Kidney (tissue), 14 donors: Measurements from ENCODE around the gene ZNF554. TPM values are rescaled to one million over a fixed set of nuclear protein-coding genes. Genes with fewer than 3 reads are reported as not detected.

Experiments used
- DNase-seq, 5 donors: peaks; one replicate each; pipeline ENCODE4 v3.0.0-alpha.2; 2013 to 2020
- FAIRE-seq: peaks from 2 replicates; lab custom pipeline; 2012; peaks lifted over from hg19 to GRCh38; lab: Jason Lieb, UNC
- H3K27ac ChIP-seq, 2 donors: one replicate each; pipeline ENCODE4 v1.7.0; 2013; ENCODE audit warnings: low read depth in 2 of 2, low read length in 2 of 2, inconsistent platforms in 1 of 2
- H3K27me3 ChIP-seq: one replicate; pipeline ENCODE4 v1.7.1; 2013; ENCODE audit warnings: low read length, inconsistent platforms; ENCODE audit not compliant: control insufficient read depth, insufficient read depth
- H3K36me3 ChIP-seq, 3 donors: one replicate each; pipeline versions ENCODE4 v1.7.0 to v1.7.1; 2013; ENCODE audit warnings: low read length in 3 of 3, control low read depth in 1 of 3, inconsistent platforms in 1 of 3; ENCODE audit not compliant: insufficient read depth in 3 of 3, control insufficient read depth in 2 of 3
- H3K4me1 ChIP-seq, 3 donors: one replicate each; pipeline versions ENCODE4 v1.7.0 to v1.7.1; 2013; ENCODE audit warnings: low read length in 3 of 3, inconsistent platforms in 1 of 3, low read depth in 1 of 3; ENCODE audit not compliant: control insufficient read depth in 2 of 3, insufficient read depth in 2 of 3
- H3K4me3 ChIP-seq, 3 donors: one replicate each; pipeline versions ENCODE4 v1.7.0 to v1.8.1; 2013; ENCODE audit warnings: low read length in 3 of 3, control low read depth in 1 of 3, inconsistent platforms in 1 of 3
- H3K9ac ChIP-seq, 3 donors: one replicate each; pipeline versions ENCODE4 v1.7.0 to v1.7.1; 2013; ENCODE audit warnings: low read length in 3 of 3, control low read depth in 1 of 3, inconsistent platforms in 1 of 3
- H3K9me3 ChIP-seq, 3 donors: one replicate each; pipeline versions ENCODE4 v1.7.0 to v1.7.1; 2013; ENCODE audit warnings: low read length in 3 of 3, control low read depth in 1 of 3, inconsistent platforms in 1 of 3; ENCODE audit not compliant: control insufficient read depth in 2 of 3, insufficient read depth in 1 of 3
- intact Hi-C: fragments of 100-400 bp; cut with DNase I; formaldehyde crosslinking; loops from one replicate; pipeline ENCODE4 v1.11.1; 2022
- polyA plus RNA-seq: library from polyadenylated mRNA; stranded (reverse); fragments of 350-450 nt; fragmentation: Illumina TruSeq; extraction: RNeasy Lipid Tissue Mini Kit (QIAGEN cat#74804); gene quantifications from one replicate; pipeline ENCODE4 v1.2.3, GENCODE V29; 2014; ENCODE audit warnings: low read depth, low replicate concordance; ENCODE audit not compliant: insufficient read depth
- total RNA-seq: library from RNA; stranded (reverse); fragmentation: NEBNext Ultra II Directional; extraction: Animal tissue kit (Norgen Biotek cat#: 25700); gene quantifications from one replicate; pipeline ENCODE4 v1.2.1, GENCODE V29; 2021
- TF ChIP-seq, protein P1 (sequence below): IDR thresholded peaks from 3 replicates; pipeline ENCODE4 v1.5.1; 2012; ENCODE audit warnings: mild to moderate bottlenecking, moderate library complexity, borderline replicate concordance; ENCODE audit not compliant: insufficient read depth; ENCODE audit errors: extremely low read depth
- donor health status: control.
- donor health status: control.
- donor health status: control.
- donor health status: control.
- donor health status: control.
- donor health status: DM: yes; HTN: yes; CAD: no.
- donor health status: Normal renal cell carcinoma (clear cell type).

ZNF554 gene
- total and polyA plus RNA-seq, 2 donors from 2014 or later: 3.6 to 6.9 TPM

DNA sequence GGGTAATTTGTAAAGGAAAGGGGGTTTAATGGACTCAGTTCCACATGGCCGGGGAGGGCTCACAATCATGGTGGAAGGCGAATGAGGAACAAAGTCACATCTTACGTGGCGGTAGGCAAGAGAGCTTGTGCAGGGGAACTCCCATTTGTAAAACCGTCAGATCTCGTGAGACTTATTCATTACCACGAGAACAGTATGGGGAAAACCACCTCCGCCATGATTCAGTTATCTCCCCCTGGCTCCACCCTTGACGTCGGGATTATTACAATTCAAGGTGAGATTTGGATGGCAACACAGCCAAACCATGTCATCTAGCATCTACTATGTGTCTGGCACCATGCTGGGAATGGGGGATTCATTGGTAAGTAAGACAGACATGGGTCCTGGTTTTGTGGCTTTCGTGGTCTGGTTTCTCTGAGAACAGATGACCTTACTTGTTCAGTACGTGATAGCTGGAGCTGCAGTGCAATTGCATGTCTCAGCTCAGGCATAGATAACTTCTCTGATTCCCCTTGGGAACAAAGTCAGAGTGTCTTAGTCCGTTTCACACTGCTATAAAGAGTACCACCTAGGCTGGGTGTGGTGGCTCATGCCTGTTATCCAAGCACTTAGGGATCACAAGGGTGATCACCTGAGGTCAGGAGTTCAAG lies 8.3 kb downstream of the ZNF554 start:
- Histone ChIP-seq H3K9ac (no peak overlapping the region), H3K27me3 (no peaks in the 10 kb centered on the region), H3K9me3 (peaks cover 0 to 18% (median 5%) of the 10 kb centered on the region in 3 donors), H3K4me3 (no peak overlapping the region), H3K4me1 (no peaks in the 10 kb centered on the region), H3K36me3 (peaks cover 9 to 14% (median 11%) of the 10 kb centered on the region in 3 donors), H3K27ac (no peak overlapping the region)
- no peak for FAIRE-seq
- no peak for DNase-seq
- TF ChIP-seq, protein P1, sequence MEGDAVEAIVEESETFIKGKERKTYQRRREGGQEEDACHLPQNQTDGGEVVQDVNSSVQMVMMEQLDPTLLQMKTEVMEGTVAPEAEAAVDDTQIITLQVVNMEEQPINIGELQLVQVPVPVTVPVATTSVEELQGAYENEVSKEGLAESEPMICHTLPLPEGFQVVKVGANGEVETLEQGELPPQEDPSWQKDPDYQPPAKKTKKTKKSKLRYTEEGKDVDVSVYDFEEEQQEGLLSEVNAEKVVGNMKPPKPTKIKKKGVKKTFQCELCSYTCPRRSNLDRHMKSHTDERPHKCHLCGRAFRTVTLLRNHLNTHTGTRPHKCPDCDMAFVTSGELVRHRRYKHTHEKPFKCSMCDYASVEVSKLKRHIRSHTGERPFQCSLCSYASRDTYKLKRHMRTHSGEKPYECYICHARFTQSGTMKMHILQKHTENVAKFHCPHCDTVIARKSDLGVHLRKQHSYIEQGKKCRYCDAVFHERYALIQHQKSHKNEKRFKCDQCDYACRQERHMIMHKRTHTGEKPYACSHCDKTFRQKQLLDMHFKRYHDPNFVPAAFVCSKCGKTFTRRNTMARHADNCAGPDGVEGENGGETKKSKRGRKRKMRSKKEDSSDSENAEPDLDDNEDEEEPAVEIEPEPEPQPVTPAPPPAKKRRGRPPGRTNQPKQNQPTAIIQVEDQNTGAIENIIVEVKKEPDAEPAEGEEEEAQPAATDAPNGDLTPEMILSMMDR: no peak
- intact Hi-C loops: no loop called here

DNA sequence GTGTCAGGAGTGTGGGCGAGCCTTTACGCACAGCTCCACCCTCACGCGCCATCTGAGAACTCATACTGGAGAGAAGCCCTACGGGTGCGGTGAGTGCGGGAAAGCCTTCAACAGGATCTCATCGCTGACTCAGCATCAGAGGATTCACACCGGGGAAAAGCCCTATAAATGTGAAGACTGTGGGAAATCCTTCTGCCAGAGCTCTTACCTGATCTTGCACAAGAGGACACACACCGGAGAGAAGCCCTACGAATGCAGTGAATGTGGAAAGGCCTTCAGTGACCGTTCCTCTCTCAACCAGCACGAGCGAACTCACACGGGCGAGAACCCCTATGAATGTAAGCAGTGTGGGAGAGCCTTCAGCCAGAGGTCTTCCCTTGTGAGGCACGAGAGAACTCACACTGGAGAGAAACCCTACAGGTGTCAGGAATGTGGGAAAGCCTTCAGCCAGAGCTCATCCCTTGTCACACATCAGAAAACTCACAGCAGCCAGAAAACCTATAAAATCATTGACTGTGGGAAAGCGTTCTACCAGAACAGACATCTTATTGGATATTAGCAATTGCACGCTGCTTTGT lies 14.7 kb downstream of the ZNF554 start:
- DNase-seq (no peak), FAIRE-seq (no peak)
- intact Hi-C loops: no loop called here
- Histone ChIP-seq H3K36me3 (peaks cover 15 to 26% (median 21%) of the 10 kb centered on the region in 3 donors), H3K4me1 (no peaks in the 10 kb centered on the region), H3K9me3 (peaks cover 5 to 54% (median 11%) of the 10 kb centered on the region in 3 donors), H3K27me3 (no peaks in the 10 kb centered on the region), H3K4me3 (peak overlapping the region in 1 of 3 donors; percentile 20), H3K9ac (no peak overlapping the region), H3K27ac (no peak overlapping the region)
- TF ChIP-seq, protein P1: no peak

DNA sequence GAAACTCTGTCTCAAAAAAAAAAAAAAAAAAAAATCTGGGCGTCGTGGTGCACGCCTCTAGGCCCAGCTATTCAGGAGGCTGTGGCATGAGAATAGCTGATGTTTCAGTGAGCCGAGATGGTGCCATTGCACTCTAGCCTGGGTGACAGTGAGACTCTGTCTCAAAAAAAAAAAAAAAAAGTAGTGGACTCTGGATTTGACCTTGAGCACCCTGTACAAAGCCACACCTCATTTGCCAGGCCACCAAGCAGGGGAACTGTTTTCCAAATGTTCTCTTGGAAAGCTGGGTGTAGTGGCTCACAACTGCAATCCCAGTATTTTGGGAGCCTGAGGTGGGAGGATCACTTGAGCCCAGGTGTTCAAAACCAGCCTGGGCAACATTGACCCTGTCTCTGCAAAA lies 17.8 kb downstream of the ZNF554 start:
- no peak for DNase-seq
- intact Hi-C loops: no loop called here
- H3K27ac ChIP-seq: no peak overlapping the region
- TF ChIP-seq, protein P1: no peak
- no peak for FAIRE-seq
- peaks cover 0 to 3% (median 0%) of the 10 kb centered on the region in 3 donors for H3K4me1 ChIP-seq
- H3K4me3 ChIP-seq: no peak overlapping the region
- H3K36me3 ChIP-seq: peaks cover 11 to 23% (median 18%) of the 10 kb centered on the region in 3 donors
- H3K9me3 ChIP-seq: peaks cover 3 to 41% (median 11%) of the 10 kb centered on the region in 3 donors
- no peak overlapping the region for H3K9ac ChIP-seq
- no peaks in the 10 kb centered on the region for H3K27me3 ChIP-seq
